NCI-H524 (cell line): ENCODE results near the gene BLOC1S4.

Experiments used
- DNase-seq, 2 experiments: peaks; one replicate each; lab custom pipeline; 2025; lab: John Stamatoyannopoulos, UW

The BLOC1S4 gene

DNA sequence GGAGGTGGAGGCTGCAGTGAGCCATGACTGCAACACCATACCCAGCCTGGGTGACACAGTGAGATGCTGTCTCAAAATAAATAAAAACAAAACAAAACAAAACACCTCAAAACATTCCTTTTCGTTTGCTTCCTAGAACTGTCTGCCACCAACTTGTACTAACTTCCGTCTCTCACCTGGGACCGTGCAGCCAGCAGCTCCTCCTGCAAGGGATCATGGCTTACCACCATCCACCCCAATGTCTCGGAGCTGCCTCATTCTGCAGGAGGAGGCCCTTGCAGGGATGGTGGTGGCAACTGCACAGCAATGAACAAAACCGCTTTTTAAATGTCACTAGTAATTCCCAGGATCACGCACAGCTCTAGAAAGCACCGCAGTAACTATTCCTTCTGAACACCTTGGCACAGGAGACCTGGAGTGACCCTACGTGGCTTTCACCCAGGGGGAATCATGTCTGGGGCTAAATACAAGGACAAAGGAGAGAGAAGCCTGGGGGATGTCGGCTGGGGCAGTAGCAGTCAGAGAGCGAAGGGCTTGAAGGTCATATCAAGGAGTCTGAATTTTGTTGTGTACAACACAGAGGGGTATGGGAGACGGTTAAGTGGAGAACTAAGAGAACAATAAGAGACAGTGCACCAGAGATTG lies 49.1 kb downstream of the BLOC1S4 start:
- no peak for DNase-seq

DNA sequence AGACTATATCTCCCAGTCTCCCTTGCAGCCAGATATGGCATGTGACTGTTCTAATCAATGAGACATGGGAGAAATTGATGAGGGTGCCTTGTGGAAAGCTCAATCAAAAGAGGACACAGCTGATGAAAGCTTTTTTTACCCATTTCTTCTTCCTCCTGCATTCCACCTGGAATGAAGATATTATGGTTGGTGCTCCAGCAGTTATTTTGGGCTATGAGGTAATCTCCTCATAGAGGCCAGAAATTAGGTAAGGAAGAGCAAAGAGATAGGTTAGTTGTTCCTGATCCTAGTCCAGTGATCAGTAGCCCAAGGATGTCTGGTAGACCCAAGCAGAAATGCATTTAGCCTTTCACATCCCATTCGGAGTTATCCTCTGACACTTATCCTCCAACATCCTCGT lies 49.7 kb downstream of the BLOC1S4 start:
- no peak for DNase-seq
